GM23338 (cell line): ENCODE data around the gene CDKAL1.

Source experiments
- CREB1 ChIP-seq: fragments of 250-450 bp; sonication (Bioruptor Pico); IDR thresholded peaks from 2 replicates; pipeline ENCODE4 v1.5.0; 2020; ENCODE audit warnings: low read depth, mild to moderate bottlenecking, moderate library complexity
- CTCF ChIP-seq, 2 experiments: fragments of 200-600 bp in 1 of 2; sonication (generic) in 1 of 2; conservative IDR thresholded peaks; 2 replicates each; pipeline versions ENCODE4 v1.5.1 to v1.6.1; 2016 to 2017; ENCODE audit warnings: antibody characterized with exemption in 2 of 2, low read depth in 2 of 2, mild to moderate bottlenecking in 2 of 2, moderate library complexity in 1 of 2
- ETS1 ChIP-seq: IDR thresholded peaks from 2 replicates; pipeline ENCODE4 v1.6.1; 2016; ENCODE audit warnings: antibody characterized with exemption
- EZH2 ChIP-seq: fragments of 200-600 bp; sonication (generic); IDR thresholded peaks from one replicate; pipeline ENCODE4 v1.8.0; 2017; ENCODE audit warnings: antibody characterized with exemption, mild to moderate bottlenecking, low read depth; ENCODE audit not compliant: unreplicated experiment
- EZH2phosphoT487 ChIP-seq: fragments of 200-600 bp; sonication (generic); IDR thresholded peaks from one replicate; pipeline ENCODE4 v1.8.1; 2018; ENCODE audit warnings: antibody characterized with exemption; ENCODE audit not compliant: unreplicated experiment
- NANOG ChIP-seq: IDR thresholded peaks from 2 replicates; pipeline ENCODE4 v1.6.1; 2016; ENCODE audit warnings: antibody characterized with exemption, borderline replicate concordance
- POLR2AphosphoS5 ChIP-seq: IDR thresholded peaks from 2 replicates; pipeline ENCODE4 v1.6.1; 2016; ENCODE audit warnings: antibody characterized with exemption, low read depth
- STAT1 ChIP-seq: IDR thresholded peaks from one replicate; pipeline ENCODE4 v1.6.1; 2016; ENCODE audit warnings: antibody characterized with exemption; ENCODE audit not compliant: unreplicated experiment
- ZNF114 ChIP-seq: fragments of 250-450 bp; sonication (Bioruptor Pico); IDR thresholded peaks from 2 replicates; pipeline ENCODE4 v1.5.0; 2020; ENCODE audit warnings: mild to moderate bottlenecking, moderate library complexity
- ZNF331 ChIP-seq: fragments of 250-450 bp; sonication (Bioruptor Pico); IDR thresholded peaks from 2 replicates; pipeline ENCODE4 v1.5.0; 2020; ENCODE audit warnings: low read depth, mild to moderate bottlenecking, moderate library complexity
- TF ChIP-seq, protein P1 (sequence below): IDR thresholded peaks from one replicate; pipeline ENCODE4 v1.6.1; 2018; ENCODE audit warnings: antibody characterized with exemption; ENCODE audit not compliant: unreplicated experiment

- TF ChIP-seq CTCF (conservative IDR thresholded peaks at IDR 0.05; ENCODE audit: low read depth in 2 of 2) (no peak), EZH2phosphoT487 (no peak), EZH2 (no peak), ZNF331 (CRISPR knock-in tag) (no peak), POLR2AphosphoS5 (no peak), CREB1 (CRISPR knock-in tag) (no peak), ETS1 (no peak), ZNF114 (CRISPR knock-in tag) (no peak), NANOG (no peak), STAT1 (no peak)
- TF ChIP-seq, protein P1, sequence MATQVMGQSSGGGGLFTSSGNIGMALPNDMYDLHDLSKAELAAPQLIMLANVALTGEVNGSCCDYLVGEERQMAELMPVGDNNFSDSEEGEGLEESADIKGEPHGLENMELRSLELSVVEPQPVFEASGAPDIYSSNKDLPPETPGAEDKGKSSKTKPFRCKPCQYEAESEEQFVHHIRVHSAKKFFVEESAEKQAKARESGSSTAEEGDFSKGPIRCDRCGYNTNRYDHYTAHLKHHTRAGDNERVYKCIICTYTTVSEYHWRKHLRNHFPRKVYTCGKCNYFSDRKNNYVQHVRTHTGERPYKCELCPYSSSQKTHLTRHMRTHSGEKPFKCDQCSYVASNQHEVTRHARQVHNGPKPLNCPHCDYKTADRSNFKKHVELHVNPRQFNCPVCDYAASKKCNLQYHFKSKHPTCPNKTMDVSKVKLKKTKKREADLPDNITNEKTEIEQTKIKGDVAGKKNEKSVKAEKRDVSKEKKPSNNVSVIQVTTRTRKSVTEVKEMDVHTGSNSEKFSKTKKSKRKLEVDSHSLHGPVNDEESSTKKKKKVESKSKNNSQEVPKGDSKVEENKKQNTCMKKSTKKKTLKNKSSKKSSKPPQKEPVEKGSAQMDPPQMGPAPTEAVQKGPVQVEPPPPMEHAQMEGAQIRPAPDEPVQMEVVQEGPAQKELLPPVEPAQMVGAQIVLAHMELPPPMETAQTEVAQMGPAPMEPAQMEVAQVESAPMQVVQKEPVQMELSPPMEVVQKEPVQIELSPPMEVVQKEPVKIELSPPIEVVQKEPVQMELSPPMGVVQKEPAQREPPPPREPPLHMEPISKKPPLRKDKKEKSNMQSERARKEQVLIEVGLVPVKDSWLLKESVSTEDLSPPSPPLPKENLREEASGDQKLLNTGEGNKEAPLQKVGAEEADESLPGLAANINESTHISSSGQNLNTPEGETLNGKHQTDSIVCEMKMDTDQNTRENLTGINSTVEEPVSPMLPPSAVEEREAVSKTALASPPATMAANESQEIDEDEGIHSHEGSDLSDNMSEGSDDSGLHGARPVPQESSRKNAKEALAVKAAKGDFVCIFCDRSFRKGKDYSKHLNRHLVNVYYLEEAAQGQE = no peak
Observed at GRCh38 chr6:20817806-20818320, 283.6 kb downstream of the CDKAL1 start.
